Mucosa of rectum (tissue), 2 donors: ENCODE results near the gene MRPL22.
"Not testable (repeated sequence)": the region's sequence is repeated elsewhere in the genome, so short reads cannot be mapped to it uniquely, and the experiment has no call there.

Source experiments
- H3K27ac ChIP-seq, 2 donors: one replicate each; pipeline ENCODE4 v1.7.0; 2013; ENCODE audit warnings: inconsistent platforms in 2 of 2, low read depth in 2 of 2, low read length in 2 of 2
- H3K27me3 ChIP-seq, 2 donors: one replicate each; pipeline ENCODE4 v1.7.0; 2013; ENCODE audit warnings: low read length in 2 of 2; ENCODE audit not compliant: control insufficient read depth in 2 of 2, insufficient read depth in 2 of 2
- H3K36me3 ChIP-seq, 2 donors: one replicate each; pipeline ENCODE4 v1.7.0; 2013; ENCODE audit warnings: low read length in 2 of 2; ENCODE audit not compliant: control insufficient read depth in 2 of 2, insufficient read depth in 2 of 2
- H3K4me1 ChIP-seq, 2 donors: one replicate each; pipeline ENCODE4 v1.7.0; 2013; ENCODE audit warnings: low read length in 2 of 2, mild to moderate bottlenecking in 1 of 2; ENCODE audit not compliant: control insufficient read depth in 2 of 2, insufficient read depth in 2 of 2
- H3K4me3 ChIP-seq, 2 donors: one replicate each; pipeline ENCODE4 v1.7.0; 2013; ENCODE audit warnings: low read length in 2 of 2
- H3K9ac ChIP-seq, 2 donors: one replicate each; pipeline ENCODE4 v1.7.0; 2013; ENCODE audit warnings: low read length in 2 of 2, low read depth in 1 of 2, mild to moderate bottlenecking in 1 of 2
- H3K9me3 ChIP-seq, 2 donors: one replicate each; pipeline ENCODE4 v1.7.0; 2013; ENCODE audit warnings: low read length in 2 of 2; ENCODE audit not compliant: control insufficient read depth in 2 of 2
- donor health status: healthy.
- donor health status: Normal muscosa, but diverticular disease.

Gene MRPL22

GRCh38 chr5:154901913-154902312 is 39.0 kb upstream of the MRPL22 start:
- Histone ChIP-seq H3K27ac (no peak overlapping the region), H3K36me3 (peaks cover 38 to 71% of the 10 kb centered on the region in 2 donors)

GRCh38 chr5:154905601-154906000 is 35.3 kb upstream of the MRPL22 start:
- H3K9me3 ChIP-seq, H3K27me3 ChIP-seq, H3K9ac ChIP-seq, H3K4me3 ChIP-seq, H3K4me1 ChIP-seq, H3K27ac ChIP-seq: not testable (repeated sequence)
- peaks cover 38 to 56% of the 10 kb centered on the region in 2 donors for H3K36me3 ChIP-seq

More at GRCh38 chr5:154901913-154902312, 39.0 kb upstream of the MRPL22 start:
- no peaks in the 10 kb centered on the region for H3K9me3 ChIP-seq
- no peaks in the 10 kb centered on the region for H3K27me3 ChIP-seq
- no peak overlapping the region for H3K4me3 ChIP-seq
- H3K4me1 ChIP-seq, result no peaks in the 10 kb centered on the region
- H3K9ac ChIP-seq, result no peak overlapping the region

GRCh38 chr5:154916874-154917273 is 24.0 kb upstream of the MRPL22 start:
- Histone ChIP-seq H3K9ac (no peak overlapping the region), H3K27ac (no peak overlapping the region), H3K36me3 (peaks cover 36 to 37% of the 10 kb centered on the region in 2 donors), H3K9me3 (no peaks in the 10 kb centered on the region), H3K27me3 (no peaks in the 10 kb centered on the region), H3K4me3 (no peak overlapping the region), H3K4me1 (no peaks in the 10 kb centered on the region)

- H3K27me3 ChIP-seq, result no peaks in the 10 kb centered on the region
- H3K9me3 ChIP-seq, result no peaks in the 10 kb centered on the region
- no peaks in the 10 kb centered on the region for H3K4me1 ChIP-seq
- H3K27ac ChIP-seq, result no peak overlapping the region
- H3K4me3 ChIP-seq, result no peak overlapping the region
- no peak overlapping the region for H3K9ac ChIP-seq
- peaks cover 28 to 34% of the 10 kb centered on the region in 2 donors for H3K36me3 ChIP-seq
These were observed 23.1 kb upstream of the MRPL22 start for GRCh38 chr5:154917757-154918156.

GRCh38 chr5:154923441-154924430 is 17.1 kb upstream of the MRPL22 start:
- no peaks in the 10 kb centered on the region for H3K4me1 ChIP-seq
- H3K36me3 ChIP-seq, result peaks cover 37 to 39% of the 10 kb centered on the region in 2 donors
- no peak overlapping the region for H3K4me3 ChIP-seq
- no peaks in the 10 kb centered on the region for H3K9me3 ChIP-seq
- no peaks in the 10 kb centered on the region for H3K27me3 ChIP-seq
- no peak overlapping the region for H3K27ac ChIP-seq
- H3K9ac ChIP-seq, result no peak overlapping the region

GRCh38 chr5:154933537-154933936 is 7.3 kb upstream of the MRPL22 start:
- peaks cover 4 to 22% of the 10 kb centered on the region in 2 donors for H3K36me3 ChIP-seq
- peaks cover 3 to 9% of the 10 kb centered on the region in 2 donors for H3K4me1 ChIP-seq
- no peak overlapping the region for H3K27ac ChIP-seq
- H3K9me3 ChIP-seq, result no peaks in the 10 kb centered on the region
- no peak overlapping the region for H3K9ac ChIP-seq
- H3K4me3 ChIP-seq, result no peak overlapping the region
- H3K27me3 ChIP-seq, result no peaks in the 10 kb centered on the region

GRCh38 chr5:154934881-154935280 is 6.0 kb upstream of the MRPL22 start:
- Histone ChIP-seq H3K9ac (no peak overlapping the region), H3K36me3 (peaks cover 4 to 15% of the 10 kb centered on the region in 2 donors), H3K4me1 (peaks cover 3 to 9% of the 10 kb centered on the region in 2 donors), H3K27me3 (no peaks in the 10 kb centered on the region), H3K9me3 (no peaks in the 10 kb centered on the region), H3K4me3 (no peak overlapping the region), H3K27ac (no peak overlapping the region)

GRCh38 chr5:154937186-154937717 is 3.6 kb upstream of the MRPL22 start:
- H3K4me1 ChIP-seq, result peaks cover 10 to 18% of the 10 kb centered on the region in 2 donors
- H3K36me3 ChIP-seq, result peaks cover 0 to 9% of the 10 kb centered on the region in 2 donors
- H3K9me3 ChIP-seq, result no peaks in the 10 kb centered on the region
- no peaks in the 10 kb centered on the region for H3K27me3 ChIP-seq
- H3K27ac ChIP-seq, result peak overlapping the region in 1 of 2 donors; percentile 58
- H3K9ac ChIP-seq, result peak overlapping the region; percentile 72 to 84
- peak overlapping the region; percentile 83 to 90 for H3K4me3 ChIP-seq

- Histone ChIP-seq H3K9ac (peak within 1 kb of the TSS; percentile 72 to 84), H3K27me3 (no peaks in the 10 kb centered on the region), H3K36me3 (peaks cover 0 to 9% of the 10 kb centered on the region in 2 donors), H3K4me3 (peak within 1 kb of the TSS; percentile 83 to 90), H3K4me1 (peaks cover 10 to 18% of the 10 kb centered on the region in 2 donors), H3K9me3 (no peaks in the 10 kb centered on the region), H3K27ac (peak within 1 kb of the TSS; percentile 49 to 58)
These were observed 3.0 kb upstream of the MRPL22 start, which contains the start of gene GEMIN5 for GRCh38 chr5:154937718-154938466. TSS of gene GEMIN5 (minus strand) at chr5:154938211. CDS start at chr5:154938133, 78 bp downstream.
